ENCODE measurements around the gene RAB4A.
"Not testable (repeated sequence)": the region's sequence is repeated elsewhere in the genome, so short reads cannot be mapped to it uniquely, and the experiment has no call there.

RAB4A gene

DNA sequence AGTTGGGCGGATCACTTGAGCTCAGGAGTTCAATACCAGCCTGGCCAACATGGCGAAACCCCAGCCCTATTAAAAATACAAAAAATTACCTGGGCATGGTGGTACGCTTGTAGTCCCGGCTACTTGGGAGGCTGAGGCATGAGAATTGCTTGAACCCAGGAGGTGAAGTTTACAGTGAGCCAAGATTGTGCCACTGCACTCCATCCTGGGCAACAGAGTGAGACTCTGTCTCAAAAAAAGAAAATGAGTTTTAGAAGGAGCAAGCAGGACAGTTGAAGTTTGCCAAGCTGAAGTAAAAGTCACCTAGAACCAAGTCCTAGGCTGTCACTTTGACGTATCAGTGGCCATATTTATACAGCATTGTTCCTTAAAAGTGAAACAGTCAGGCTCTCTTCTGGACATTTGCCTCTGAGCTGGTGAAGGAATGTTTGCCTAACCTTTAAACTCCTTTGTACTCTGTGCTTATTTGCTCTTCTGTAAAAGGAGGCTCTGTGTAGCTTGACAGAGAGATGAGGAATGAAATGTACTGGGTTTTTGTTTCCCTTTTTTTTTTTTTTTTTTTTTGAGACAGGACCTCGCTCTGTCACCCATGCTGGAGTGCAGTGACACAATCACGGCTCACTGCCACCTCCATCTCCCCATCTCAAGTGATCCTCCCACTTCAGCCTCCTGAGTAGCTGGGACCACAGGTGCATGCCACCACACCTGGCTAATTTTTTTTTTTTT is 2.8 kb downstream of the RAB4A start:
- no peak for DNase-seq

GRCh38 chr1:229275005-229275404 is 4.1 kb downstream of the RAB4A start:
- DNase-seq, result no peak

GRCh38 chr1:229278120-229278741 is 7.3 kb downstream of the RAB4A start:
- DNase-seq, result no peak

DNA sequence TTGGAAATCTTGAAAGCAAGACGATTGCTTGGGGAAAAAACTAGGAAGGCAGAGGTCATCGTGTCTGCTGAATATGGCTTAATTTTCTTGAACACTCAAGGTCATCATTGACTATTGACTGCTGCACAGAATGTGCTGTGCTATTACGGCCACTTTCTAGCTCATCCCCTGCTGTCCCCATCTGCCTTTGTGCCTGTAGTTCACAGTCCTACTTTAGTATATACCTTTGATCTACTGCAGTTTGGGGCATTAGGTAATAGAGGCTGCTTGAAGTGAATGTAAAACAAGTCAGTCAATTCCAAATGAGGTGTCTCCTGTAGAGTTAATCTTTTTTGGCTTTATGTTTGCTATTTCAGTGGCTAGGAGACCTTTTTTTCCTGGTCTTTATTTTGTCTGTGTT is 8.3 kb downstream of the RAB4A start:
- no peak for DNase-seq

GRCh38 chr1:229280037-229280828 is 9.3 kb downstream of the RAB4A start:
- no peak for DNase-seq

DNA sequence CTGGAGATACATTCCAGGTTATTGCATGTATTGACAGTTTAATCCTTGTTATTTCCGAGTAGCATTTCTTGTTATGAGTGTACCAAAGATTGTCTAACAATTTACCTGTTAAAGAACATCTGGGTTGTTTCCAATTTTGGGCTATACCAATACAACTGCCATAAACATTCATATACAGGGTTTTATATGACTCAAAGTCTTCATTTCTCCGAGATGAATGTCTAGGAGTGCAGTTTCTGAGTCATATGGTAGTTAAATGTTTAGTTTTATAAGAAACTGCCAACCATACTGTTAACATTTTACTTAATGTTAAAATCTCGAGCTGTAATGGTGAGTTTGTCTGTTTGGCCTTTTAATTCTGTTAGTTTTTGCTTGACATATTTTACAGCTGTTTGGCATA is 10.0 kb downstream of the RAB4A start:
- no peak for DNase-seq

DNA sequence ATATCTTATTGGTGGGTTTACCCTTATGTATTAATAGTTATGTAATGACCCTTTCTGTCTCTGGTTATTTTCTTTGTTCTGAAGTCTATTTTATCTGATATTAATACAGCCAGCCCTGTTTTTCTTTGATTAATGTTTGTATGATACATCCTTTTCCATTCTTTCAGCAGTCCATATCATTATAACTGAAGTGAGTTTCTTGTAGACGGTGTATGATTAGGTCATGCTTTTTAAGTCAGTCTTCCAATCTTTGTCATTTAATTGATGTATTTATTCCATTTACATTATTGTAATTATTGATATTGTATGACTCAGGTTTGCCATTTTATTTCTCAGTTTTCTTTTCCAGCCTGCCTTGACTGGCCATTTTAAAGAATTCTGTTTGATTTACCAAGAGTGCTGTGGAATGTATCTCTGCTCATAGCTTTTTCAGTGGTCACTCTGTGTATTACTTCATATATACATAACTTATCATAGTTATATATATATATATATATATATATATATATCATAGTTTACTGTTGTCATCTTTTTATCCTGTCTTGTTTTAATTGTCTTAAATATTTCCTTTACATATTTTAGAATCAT is 10.5 kb downstream of the RAB4A start:
- no peak for DNase-seq

GRCh38 chr1:229282295-229282823 is 11.4 kb downstream of the RAB4A start:
- DNase-seq, result no peak

DNA sequence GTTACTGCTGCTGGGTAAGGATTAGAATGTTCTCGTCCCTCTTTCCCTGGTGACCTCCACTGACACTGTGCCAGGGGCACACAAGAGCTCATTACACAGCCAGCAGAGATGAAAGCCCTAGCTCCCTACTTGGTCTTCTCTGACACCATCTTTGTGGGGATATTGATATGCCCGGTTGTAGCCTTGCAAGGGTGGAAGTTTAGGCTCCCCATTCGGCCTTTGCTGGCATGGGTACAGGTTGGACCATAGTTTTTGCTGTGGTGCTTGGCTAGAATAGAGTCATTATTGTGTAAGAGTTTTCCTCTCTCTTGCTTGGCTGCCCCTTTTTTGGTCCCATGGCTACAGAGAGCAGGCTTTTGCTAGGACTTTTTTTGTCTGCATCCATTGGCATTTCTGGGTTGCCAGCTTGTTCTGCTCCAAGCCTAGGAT is 12.3 kb downstream of the RAB4A start:
- no peak for DNase-seq

GRCh38 chr1:229284887-229285286 is 14.0 kb downstream of the RAB4A start:
- no peak for DNase-seq

- DNase-seq, result no peak
Observed at GRCh38 chr1:229285440-229285839, 14.5 kb downstream of the RAB4A start.

GRCh38 chr1:229286099-229286766 is 15.3 kb downstream of the RAB4A start:
- no peak for DNase-seq

GRCh38 chr1:229287267-229287666 is 16.4 kb downstream of the RAB4A start:
- no peak for DNase-seq

- no peak for DNase-seq
Observed at GRCh38 chr1:229288516-229288915, 17.6 kb downstream of the RAB4A start.

- not testable (repeated sequence) for DNase-seq
Observed at GRCh38 chr1:229291686-229292085, 20.8 kb downstream of the RAB4A start.

DNA sequence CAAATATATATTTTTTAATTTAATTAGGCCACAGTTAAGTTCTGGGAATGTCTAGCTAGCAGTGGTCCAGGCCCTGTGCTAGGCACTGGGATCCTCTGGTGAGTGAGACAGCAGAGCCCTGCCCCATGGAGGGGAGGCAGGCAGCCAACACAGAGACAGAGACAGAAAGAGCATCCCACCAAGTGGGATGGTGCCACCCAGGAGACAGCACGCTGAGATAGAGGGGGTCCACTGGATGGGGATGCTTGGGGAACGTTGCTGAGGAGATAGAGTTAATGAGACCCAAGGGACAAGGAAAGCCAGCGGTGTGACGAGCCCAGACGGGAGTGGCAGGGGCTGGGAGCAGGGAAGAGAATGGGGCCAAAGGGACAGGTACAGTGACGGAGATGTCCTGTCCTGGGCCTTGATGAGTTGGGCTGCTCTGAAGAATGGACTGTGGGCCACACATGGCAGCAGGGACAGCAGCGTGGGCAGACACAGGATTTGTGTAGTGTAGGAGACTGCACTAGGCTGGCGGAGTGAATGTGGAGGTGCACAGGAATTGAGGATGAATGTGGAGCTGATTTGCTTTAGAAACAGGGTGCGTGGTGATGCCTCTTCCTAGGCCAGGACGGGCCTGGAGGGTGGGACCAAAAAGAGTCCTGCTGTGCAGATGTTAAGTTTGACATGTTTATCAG is 22.8 kb downstream of the RAB4A start:
- DNase-seq, result no peak

DNA sequence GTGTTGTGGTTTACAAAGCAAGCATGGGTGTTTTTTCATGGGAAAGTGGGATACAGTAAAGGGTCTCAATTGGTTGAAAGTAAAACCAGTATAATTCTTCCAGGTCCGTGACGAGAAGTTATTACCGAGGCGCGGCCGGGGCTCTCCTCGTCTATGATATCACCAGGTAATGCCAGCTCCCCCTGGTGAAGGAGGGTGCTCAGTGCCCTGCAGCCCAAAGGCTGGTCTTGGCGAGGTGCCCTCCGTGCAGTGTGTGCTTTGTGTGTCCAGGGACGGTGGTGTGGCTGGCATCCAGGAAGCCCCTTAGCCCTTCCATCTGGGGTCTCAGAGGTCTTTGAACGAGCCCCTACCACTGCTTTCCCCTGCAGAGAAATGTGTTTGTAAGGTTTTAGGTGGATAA is 24.8 kb downstream of the RAB4A start:
- no peak for DNase-seq

DNA sequence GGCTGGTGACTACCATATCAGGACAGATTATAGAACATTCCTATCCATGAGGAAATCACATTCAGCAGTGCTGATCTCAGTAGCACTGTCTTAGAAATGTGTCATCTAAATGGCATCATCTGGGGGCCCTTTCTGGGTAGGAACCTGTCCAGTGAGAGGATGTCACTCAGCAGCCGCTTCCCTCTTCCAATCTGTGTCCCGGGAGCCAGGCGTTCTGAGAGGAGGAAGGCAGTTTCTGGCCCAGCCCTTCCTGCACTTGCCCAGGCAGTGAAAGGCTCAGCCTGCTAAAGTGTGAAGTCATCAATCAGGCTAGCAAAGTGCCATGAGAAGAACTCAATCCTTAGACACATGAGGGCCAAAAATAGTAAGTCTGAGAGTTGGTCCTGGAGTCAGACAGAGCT is 25.6 kb downstream of the RAB4A start:
- DNase-seq, result no peak

DNA sequence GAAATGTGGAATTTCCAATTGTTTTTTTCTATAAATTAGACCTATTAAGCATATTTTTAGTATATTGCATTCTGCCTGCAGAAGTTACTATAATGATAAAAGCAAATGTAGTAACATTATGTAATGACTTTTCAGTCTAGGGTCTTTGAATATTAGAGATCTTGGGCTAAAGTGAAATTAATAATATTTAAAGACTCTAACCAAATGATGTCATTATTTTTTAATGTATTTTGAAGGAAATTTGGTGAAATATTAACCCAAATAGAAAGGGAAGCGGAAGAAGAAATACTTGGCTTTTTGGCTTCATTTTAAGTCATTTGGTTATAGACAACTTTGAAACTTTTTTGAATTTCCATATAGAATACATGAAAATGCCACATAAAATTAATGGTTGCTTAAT is 26.8 kb downstream of the RAB4A start:
- DNase-seq, result no peak

DNA sequence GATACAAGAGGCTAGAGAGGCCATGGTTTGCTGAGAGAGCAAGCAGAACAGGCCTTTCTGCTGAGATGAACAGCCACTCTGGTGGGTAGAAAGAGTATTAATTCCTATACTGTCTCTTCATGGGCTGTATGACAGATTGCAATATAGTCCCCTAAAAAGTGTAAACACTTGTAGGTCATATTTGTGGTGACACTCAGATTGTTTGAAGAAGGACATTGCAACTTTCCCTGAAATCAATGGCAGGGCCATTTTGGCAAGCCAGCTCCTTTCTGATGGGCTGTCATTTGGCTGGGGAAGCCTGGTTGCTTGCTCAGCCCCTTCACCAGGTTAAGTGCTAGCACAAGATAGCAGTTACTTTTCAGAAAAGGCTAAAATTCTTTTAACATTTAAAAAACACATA is 27.5 kb downstream of the RAB4A start:
- no peak for DNase-seq

DNA sequence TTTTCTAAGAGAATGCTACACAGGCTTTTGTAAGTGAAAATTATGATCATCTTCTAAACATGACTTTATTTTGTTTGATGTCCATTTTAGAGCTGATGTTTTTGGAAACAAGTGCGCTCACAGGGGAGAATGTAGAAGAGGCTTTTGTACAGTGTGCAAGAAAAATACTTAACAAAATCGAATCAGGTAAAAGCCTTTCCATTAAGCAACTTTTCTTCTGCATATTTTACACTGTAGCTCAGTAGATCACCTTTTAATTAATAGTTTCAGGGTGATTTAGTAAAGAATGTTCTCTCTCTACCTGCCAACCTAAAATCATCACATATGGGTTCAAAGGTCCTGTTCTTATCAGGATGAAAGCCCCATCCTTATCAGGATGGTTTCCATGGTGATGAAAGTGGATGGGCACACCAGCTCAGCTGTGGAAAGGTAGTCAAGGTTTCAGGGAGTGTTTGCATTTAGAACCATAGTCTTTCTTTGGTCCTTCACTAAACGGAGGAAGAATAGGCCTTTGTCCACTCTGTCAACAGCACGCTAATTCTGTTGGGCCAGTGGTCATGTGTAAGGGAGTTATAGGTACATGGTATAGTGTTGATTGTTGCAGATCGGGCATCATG is 28.1 kb downstream of the RAB4A start:
- DNase-seq, result no peak
